Measurements from ENCODE around the gene EZR.
A peak's percentile ranks its signal among the peaks of the same experiment; 100 is the strongest.

DNA sequence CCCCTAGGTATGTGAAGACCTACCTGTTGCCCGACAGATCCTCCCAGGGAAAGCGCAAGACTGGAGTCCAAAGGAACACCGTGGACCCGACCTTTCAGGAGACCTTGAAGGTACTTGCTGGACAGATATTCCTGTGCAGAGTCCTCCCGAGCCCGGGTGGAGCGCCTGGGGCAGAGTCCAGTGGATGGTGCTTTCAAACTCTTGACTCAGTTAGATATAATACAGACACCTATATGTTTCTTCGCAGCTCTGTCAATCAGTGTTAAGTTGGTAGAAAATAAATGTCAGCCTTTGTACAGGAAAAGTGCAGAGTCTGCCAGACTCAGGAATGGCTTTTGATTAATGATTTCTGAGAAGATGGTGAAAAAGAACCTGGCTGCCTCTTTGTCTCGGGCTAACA, 67.2 kb downstream of the EZR start:
- TF ChIP-seq, protein P1, sequence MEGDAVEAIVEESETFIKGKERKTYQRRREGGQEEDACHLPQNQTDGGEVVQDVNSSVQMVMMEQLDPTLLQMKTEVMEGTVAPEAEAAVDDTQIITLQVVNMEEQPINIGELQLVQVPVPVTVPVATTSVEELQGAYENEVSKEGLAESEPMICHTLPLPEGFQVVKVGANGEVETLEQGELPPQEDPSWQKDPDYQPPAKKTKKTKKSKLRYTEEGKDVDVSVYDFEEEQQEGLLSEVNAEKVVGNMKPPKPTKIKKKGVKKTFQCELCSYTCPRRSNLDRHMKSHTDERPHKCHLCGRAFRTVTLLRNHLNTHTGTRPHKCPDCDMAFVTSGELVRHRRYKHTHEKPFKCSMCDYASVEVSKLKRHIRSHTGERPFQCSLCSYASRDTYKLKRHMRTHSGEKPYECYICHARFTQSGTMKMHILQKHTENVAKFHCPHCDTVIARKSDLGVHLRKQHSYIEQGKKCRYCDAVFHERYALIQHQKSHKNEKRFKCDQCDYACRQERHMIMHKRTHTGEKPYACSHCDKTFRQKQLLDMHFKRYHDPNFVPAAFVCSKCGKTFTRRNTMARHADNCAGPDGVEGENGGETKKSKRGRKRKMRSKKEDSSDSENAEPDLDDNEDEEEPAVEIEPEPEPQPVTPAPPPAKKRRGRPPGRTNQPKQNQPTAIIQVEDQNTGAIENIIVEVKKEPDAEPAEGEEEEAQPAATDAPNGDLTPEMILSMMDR (IDR thresholded peaks at IDR 0.05), result peak in 2 of 6 experiments; percentile 12 to 14
- TF ChIP-seq POLR2A (IDR thresholded peaks at IDR 0.05), result peak in 1 of 2 donors; percentile 42

Measured in Peyer's patch (tissue), 4 donors.